IPS-NIHi7 (cell line): ENCODE measurements around the gene AP5S1.
"Not testable (repeated sequence)": the region's sequence is repeated elsewhere in the genome, so short reads cannot be mapped to it uniquely, and the experiment has no call there.

Experiments used
- DNase-seq: peaks from one replicate; pipeline ENCODE4 v3.0.0; 2012; ENCODE audit warnings: mixed read lengths; ENCODE audit errors: extremely low spot score

AP5S1 gene

DNA sequence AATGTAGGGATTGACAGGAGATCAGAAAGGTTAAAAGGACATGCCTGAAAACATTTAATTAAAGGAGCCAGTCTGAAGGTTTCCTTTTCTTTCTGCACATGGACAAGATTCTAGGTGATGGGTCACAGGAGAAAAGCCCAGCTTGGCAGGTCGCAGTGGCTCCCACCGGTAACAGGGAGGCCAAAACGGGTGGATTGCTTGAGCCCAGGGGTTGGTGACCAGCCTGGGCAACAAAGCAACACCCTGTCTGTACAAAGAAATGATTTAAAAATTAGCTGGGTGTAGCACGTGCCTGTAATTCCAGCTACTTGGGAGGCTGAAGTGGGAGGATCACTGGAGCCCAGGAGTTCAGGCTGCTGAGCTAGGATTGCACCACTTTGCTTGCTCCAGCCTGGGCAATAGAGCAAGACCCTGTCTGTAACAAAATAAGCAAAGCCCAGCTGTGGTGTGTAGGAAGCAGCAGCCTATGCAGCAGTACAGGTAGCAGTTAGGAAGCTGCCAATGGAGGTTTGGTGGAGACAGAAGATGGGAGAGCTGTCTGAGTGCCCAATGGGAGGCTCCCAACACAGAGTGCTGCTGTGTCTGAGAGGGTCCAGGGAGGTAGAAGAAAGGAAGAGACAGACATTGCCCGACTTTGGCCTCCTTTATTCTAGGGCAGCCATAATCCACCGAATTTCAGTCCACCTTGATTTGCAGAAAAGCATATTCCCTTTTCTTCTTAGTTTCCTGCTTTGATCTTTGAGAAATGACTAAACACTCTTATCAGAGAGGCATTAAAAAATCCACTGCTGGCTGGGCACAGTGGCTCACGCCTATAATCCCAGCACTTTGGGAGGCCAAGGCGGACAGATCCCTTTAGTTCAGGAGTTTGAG lies 7.1 kb upstream of the AP5S1 start:
- DNase-seq, result no peak

- no peak for DNase-seq
These were observed 6.3 kb upstream of the AP5S1 start for GRCh38 chr20:3813848-3814581.

GRCh38 chr20:3814928-3815495 lies 5.3 kb upstream of the AP5S1 start:
- no peak for DNase-seq

GRCh38 chr20:3815703-3816315 lies 4.5 kb upstream of the AP5S1 start:
- no peak for DNase-seq

DNA sequence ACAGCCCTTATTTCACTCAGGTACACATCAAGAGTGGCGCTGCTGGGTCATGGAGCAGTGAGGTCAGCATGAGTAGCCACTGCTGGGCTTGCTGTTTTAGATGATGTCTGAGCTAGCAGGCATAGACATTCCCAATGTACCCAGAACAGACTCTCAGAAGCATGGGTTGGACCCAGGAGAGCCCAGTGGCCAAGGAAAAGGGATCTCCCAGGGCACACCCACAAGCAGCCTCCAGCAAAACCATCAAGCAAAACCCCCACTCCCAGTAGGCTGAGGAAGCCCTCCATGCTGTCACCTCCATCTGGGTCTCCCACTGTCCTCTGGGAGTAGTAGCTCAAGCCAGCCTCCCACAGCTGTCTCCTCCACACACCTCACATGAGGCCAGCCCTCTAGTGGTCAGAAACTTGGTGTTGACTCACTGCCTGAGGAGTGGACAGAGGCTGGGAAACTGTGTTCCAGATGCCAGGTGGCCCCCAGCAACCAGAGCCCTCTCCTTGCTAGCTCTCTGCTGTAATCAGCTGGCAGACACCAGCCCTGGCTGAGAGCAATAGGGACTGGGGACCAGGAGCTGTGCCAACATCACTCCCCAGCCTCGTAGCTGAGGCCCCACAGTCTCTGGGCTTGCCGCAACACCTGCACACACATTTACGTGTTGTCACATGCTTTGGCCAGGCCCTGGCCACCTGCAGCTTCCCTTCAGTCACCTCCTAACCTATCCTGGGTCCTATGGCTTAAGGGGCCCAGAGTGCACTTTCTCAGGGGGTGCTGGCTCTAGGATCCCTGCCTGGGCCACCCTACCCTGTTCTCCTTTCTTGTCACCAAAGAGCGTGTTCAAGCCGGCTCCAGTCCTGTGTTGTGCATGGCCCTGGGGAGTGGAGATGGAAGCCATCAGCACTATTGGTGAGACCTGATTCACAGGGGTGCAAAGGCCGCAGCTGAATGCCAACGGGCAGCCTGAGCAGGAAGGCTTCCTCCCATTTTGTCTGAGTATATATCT lies 1.9 kb upstream of the AP5S1 start:
- peak; percentile 63 for DNase-seq

DNA sequence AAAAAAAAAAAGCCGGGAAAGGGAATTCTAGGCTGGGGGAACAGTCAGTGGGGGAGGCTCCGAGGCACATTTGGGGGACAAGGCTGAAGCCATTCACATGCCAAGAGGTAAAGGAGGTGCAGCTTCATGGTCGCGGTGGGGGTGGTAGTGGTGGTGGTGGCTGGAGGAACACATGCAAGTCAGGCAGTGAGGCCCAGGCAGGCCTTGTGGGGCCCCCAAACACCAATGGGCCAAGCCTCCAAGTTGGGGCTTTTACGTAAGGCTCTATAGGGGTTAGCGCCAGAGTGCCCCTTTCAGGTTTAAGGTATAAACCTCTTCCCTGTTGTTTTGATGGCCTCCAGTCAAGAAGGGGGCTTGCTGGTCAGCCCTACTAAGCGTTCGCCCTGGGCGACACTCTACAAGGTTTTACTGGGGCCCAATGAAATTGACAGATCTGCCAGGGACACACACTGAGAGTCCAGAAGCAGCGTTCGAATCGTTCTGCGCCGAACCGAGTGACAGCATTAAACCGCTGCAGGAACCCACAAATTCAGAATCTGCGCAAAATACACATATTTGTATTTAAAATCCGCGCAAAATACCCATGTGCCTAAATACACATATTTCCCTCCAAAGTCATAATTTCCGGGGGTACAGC lies 818 bp upstream of the AP5S1 start:
- DNase-seq, result no peak

- DNase-seq, result no peak
These were observed 767 bp downstream of the AP5S1 start for GRCh38 chr20:3820901-3821727.

DNA sequence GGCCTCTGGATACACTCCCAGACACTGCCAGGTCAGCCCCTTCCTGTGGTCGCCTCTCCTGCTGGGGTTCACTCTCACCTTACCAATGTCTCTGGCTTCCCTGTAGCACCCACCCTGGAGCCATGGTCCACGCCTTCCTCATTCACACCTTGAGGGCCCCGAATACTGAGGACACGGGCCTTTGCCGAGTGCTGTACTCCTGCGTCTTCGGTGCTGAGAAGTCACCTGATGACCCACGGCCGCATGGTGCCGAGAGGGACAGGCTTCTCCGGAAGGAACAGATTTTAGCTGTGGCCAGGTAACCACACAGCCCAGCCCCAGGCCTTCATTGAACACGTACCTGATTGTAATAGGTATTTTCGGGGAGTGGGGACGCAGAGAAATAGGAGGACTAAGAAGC lies 1.6 kb downstream of the AP5S1 start:
- DNase-seq, result no peak

GRCh38 chr20:3823881-3824280 lies 3.5 kb downstream of the AP5S1 start:
- DNase-seq, result no peak

DNA sequence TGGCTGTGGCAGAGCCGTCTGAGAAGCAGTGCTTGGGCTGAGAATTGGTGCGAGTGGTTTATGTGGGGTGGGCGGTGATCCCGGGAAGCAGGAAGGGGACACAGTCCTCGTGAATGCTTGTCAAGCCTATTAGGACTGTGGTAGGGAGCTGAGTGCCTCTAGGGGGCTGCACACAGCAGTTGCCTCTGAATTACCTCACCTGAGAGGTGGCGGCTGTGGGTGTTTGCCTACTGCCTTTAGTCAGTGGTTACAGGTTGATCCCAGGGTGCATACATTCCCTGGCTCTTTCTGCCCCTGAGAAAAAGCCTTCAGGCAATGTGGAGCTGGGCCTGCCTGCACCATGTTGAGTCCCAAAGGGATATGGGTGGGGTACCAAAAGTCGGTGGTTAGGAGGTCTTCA lies 5.2 kb downstream of the AP5S1 start:
- DNase-seq, result peak; percentile 52

GRCh38 chr20:3826420-3826819 lies 6.1 kb downstream of the AP5S1 start:
- DNase-seq, result no peak

- no peak for DNase-seq
These were observed 8.5 kb downstream of the AP5S1 start for GRCh38 chr20:3828798-3829197.

GRCh38 chr20:3829891-3830290 lies 9.5 kb downstream of the AP5S1 start:
- DNase-seq, result not testable (repeated sequence)

GRCh38 chr20:3836132-3836531 lies 15.8 kb downstream of the AP5S1 start:
- no peak for DNase-seq

DNA sequence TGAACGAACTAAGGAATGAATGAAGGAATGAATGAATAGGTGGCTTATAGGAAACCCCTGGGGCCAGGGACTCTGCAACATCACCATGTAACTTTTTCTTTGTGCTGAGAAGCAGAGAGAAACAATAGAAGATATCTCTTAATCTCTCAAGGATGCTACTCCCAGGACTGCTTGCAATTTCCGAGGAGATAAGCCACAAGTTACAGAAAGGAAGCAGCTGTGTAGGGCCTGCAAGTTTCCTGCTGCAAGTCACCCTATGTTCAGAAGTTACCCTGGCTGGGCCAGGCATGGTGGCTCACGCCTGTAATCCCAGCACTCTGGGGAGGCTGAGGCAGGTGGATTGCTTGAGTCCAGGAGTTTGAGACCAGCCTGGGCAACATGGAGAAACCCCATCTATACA lies 19.0 kb downstream of the AP5S1 start:
- DNase-seq, result no peak

GRCh38 chr20:3840201-3840600 lies 19.9 kb downstream of the AP5S1 start:
- not testable (repeated sequence) for DNase-seq

GRCh38 chr20:3842348-3842930 lies 22.1 kb downstream of the AP5S1 start:
- DNase-seq, result no peak

DNA sequence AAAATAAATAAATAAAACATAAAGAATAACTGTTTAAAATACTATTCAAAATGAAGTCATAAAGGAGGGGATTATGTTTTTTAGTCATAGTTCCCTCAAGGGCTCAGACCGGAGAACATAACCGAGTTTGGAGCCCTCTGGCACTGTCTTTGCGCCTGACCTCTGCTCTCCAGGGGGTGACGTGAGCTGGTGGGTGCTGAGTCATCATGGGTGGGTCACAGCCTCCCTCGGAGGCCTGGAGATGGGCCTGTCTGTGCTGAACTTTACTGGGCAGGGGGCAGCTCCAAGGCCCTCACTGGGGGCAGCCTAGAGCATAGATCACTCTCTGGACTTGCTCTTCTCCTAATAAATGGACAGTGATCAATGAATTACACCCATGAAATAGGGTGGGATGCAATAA lies 23.1 kb downstream of the AP5S1 start:
- no peak for DNase-seq

- not testable (repeated sequence) for DNase-seq
These were observed 23.8 kb downstream of the AP5S1 start for GRCh38 chr20:3843990-3844619.
